Skeletal muscle cell (primary cell): Measurements from ENCODE around the gene RTN4IP1.
A peak's percentile ranks its signal among the peaks of the same experiment; 100 is the strongest.
"Not testable (repeated sequence)": the region's sequence is repeated elsewhere in the genome, so short reads cannot be mapped to it uniquely, and the experiment has no call there.

ENCODE experiments used
- DNase-seq: peaks from one replicate; pipeline ENCODE4 v3.0.0-alpha.2; 2010; ENCODE audit warnings: low read depth
- H3K4me3 ChIP-seq: 2 replicates; pipeline ENCODE4 v1.5.1; 2011; ENCODE audit warnings: low read depth, mild to moderate bottlenecking, control low read depth, low read length, moderate library complexity

The RTN4IP1 gene

GRCh38 chr6:106556368-106556960, 72.8 kb downstream of the RTN4IP1 start:
- no peak overlapping the region for H3K4me3 ChIP-seq
- no peak for DNase-seq

- no peak for DNase-seq
Measured at GRCh38 chr6:106555767-106556166, 73.5 kb downstream of the RTN4IP1 start.

GRCh38 chr6:106553440-106553839, 75.9 kb downstream of the RTN4IP1 start:
- H3K4me3 ChIP-seq, result no peak overlapping the region
- no peak for DNase-seq

More at GRCh38 chr6:106555767-106556166, 73.5 kb downstream of the RTN4IP1 start:
- no peak overlapping the region for H3K4me3 ChIP-seq

- H3K4me3 ChIP-seq, result no peak overlapping the region
- no peak for DNase-seq
Measured at GRCh38 chr6:106551155-106551554, 78.1 kb downstream of the RTN4IP1 start.

GRCh38 chr6:106549521-106549920, 79.8 kb downstream of the RTN4IP1 start:
- no peak for DNase-seq

GRCh38 chr6:106548926-106549455, 80.3 kb downstream of the RTN4IP1 start:
- not testable (repeated sequence) for H3K4me3 ChIP-seq, DNase-seq

More at GRCh38 chr6:106549521-106549920, 79.8 kb downstream of the RTN4IP1 start:
- H3K4me3 ChIP-seq, result no peak overlapping the region

GRCh38 chr6:106547601-106548453, 81.5 kb downstream of the RTN4IP1 start:
- no peak overlapping the region for H3K4me3 ChIP-seq
- DNase-seq, result peak; percentile 75

GRCh38 chr6:106546691-106547414, 82.4 kb downstream of the RTN4IP1 start:
- peak; percentile 87 for DNase-seq

GRCh38 chr6:106546261-106546690, 83.0 kb downstream of the RTN4IP1 start:
- H3K4me3 ChIP-seq, result no peak overlapping the region
- DNase-seq, result no peak

More at GRCh38 chr6:106546691-106547414, 82.4 kb downstream of the RTN4IP1 start:
- no peak overlapping the region for H3K4me3 ChIP-seq

GRCh38 chr6:106540907-106541306, 88.4 kb downstream of the RTN4IP1 start:
- no peak overlapping the region for H3K4me3 ChIP-seq
- no peak for DNase-seq

GRCh38 chr6:106540432-106540831, 88.9 kb downstream of the RTN4IP1 start:
- no peak overlapping the region for H3K4me3 ChIP-seq
- no peak for DNase-seq

- DNase-seq, result no peak
- H3K4me3 ChIP-seq, result no peak overlapping the region
Measured at GRCh38 chr6:106539936-106540335, 89.4 kb downstream of the RTN4IP1 start.

- H3K4me3 ChIP-seq, result no peak overlapping the region
- no peak for DNase-seq
Measured at GRCh38 chr6:106538145-106538544, 91.2 kb downstream of the RTN4IP1 start.

- no peak overlapping the region for H3K4me3 ChIP-seq
- DNase-seq, result no peak
Measured at GRCh38 chr6:106537662-106538061, 91.6 kb downstream of the RTN4IP1 start.

- no peak overlapping the region for H3K4me3 ChIP-seq
- no peak for DNase-seq
Measured at GRCh38 chr6:106536851-106537250, 92.4 kb downstream of the RTN4IP1 start.

- H3K4me3 ChIP-seq, result no peak overlapping the region
Measured at GRCh38 chr6:106536357-106536756, 92.9 kb downstream of the RTN4IP1 start.

GRCh38 chr6:106535012-106535411, 94.3 kb downstream of the RTN4IP1 start:
- no peak overlapping the region for H3K4me3 ChIP-seq
- no peak for DNase-seq

More at GRCh38 chr6:106536357-106536756, 92.9 kb downstream of the RTN4IP1 start:
- DNase-seq, result no peak

- no peak for DNase-seq
- H3K4me3 ChIP-seq, result no peak overlapping the region
Measured at GRCh38 chr6:106534564-106534982, 94.7 kb downstream of the RTN4IP1 start.

GRCh38 chr6:106534004-106534403, 95.3 kb downstream of the RTN4IP1 start:
- no peak for DNase-seq
- H3K4me3 ChIP-seq, result no peak overlapping the region

GRCh38 chr6:106533054-106533453, 96.2 kb downstream of the RTN4IP1 start:
- H3K4me3 ChIP-seq, result no peak overlapping the region
- no peak for DNase-seq
